ENCODE measurements around the gene PSMD13.

DNA sequence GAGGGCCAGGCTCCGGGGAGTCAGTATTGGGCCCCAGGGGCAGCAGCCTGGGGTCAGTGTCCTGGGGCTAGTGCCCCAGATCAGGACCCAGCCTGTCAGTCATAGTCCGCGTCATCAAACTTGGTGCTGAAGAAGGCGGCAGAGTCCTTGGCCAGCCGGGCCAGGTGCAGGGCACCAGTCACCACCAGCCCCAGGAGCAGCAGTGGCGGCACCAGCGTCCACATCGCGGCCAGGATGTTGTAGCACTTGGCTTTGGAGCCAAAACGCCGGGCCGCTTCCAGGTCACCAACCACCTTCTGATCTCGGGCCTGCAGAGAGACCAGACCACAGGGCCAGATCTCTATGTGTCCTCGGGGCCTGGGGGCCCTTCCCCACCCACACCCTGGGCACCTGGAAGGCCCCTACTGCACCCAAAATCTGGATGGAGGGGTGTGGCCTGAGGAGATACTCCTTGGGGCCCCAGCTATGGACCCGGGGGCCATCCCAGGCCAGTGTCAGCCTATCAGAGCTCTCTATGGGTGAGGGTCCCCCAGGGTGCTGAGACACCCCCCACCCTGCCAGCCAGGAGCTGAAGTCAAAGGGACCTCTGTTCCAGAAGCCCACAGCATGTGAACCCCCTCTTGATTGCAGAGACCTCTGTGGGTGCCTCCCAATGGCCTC, 61.8 kb downstream of the PSMD13 start:
- TF ChIP-seq GABPA (IDR thresholded peaks at IDR 0.05; ENCODE audit: low read depth) (no peak), POLR2AphosphoS5 (IDR thresholded peaks at IDR 0.05; ENCODE audit: low read depth) (no peak)
- TF ChIP-seq, protein P1, sequence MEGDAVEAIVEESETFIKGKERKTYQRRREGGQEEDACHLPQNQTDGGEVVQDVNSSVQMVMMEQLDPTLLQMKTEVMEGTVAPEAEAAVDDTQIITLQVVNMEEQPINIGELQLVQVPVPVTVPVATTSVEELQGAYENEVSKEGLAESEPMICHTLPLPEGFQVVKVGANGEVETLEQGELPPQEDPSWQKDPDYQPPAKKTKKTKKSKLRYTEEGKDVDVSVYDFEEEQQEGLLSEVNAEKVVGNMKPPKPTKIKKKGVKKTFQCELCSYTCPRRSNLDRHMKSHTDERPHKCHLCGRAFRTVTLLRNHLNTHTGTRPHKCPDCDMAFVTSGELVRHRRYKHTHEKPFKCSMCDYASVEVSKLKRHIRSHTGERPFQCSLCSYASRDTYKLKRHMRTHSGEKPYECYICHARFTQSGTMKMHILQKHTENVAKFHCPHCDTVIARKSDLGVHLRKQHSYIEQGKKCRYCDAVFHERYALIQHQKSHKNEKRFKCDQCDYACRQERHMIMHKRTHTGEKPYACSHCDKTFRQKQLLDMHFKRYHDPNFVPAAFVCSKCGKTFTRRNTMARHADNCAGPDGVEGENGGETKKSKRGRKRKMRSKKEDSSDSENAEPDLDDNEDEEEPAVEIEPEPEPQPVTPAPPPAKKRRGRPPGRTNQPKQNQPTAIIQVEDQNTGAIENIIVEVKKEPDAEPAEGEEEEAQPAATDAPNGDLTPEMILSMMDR (IDR thresholded peaks at IDR 0.05; ENCODE audit: insufficient read depth, low read length) = no peak
